Measurements from ENCODE around the gene FIG4.

DNA sequence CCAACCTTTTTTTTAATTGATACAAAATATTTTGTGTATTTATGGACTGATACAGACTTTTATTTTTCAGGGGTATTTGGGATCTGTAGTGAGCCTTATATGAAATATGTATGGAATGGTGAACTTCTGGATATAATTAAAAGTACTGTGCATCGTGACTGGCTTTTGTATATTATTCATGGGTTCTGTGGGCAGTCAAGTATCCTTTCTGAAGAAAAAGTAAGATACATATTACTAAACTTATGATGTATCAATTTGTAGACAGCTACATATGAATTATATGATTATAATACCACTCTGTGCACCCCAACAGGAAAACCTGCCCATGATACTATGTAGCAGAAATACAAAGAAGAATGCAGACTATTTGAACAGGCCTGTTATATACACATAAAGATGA is 47.2 kb downstream of the FIG4 start:
- TF ChIP-seq, protein P1, sequence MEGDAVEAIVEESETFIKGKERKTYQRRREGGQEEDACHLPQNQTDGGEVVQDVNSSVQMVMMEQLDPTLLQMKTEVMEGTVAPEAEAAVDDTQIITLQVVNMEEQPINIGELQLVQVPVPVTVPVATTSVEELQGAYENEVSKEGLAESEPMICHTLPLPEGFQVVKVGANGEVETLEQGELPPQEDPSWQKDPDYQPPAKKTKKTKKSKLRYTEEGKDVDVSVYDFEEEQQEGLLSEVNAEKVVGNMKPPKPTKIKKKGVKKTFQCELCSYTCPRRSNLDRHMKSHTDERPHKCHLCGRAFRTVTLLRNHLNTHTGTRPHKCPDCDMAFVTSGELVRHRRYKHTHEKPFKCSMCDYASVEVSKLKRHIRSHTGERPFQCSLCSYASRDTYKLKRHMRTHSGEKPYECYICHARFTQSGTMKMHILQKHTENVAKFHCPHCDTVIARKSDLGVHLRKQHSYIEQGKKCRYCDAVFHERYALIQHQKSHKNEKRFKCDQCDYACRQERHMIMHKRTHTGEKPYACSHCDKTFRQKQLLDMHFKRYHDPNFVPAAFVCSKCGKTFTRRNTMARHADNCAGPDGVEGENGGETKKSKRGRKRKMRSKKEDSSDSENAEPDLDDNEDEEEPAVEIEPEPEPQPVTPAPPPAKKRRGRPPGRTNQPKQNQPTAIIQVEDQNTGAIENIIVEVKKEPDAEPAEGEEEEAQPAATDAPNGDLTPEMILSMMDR (conservative IDR thresholded peaks at IDR 0.05; ENCODE audit: low read depth, low read length), result no peak
- TF ChIP-seq EZH2 (IDR thresholded peaks at IDR 0.05; ENCODE audit: borderline replicate concordance, low read depth, low read length, poor library complexity, severe bottlenecking), result no peak

All from A673 (cell line).